SK-N-SH (cell line): ENCODE results near the gene INTS3. TPM values are rescaled to one million over a fixed set of nuclear protein-coding genes. Genes with fewer than 3 reads are reported as not detected.

ENCODE experiments used
- CTCF ChIA-PET: fragments of 300-600, 350-600 bp; formaldehyde crosslinking; extraction: SDS; loops from one replicate; lab custom pipeline; 2021; lab: Yijun Ruan, JAX
- POLR2A ChIA-PET: fragments of 350-600 bp; sonication (Branson Sonifier 250); formaldehyde crosslinking; extraction: SDS; loops from one replicate; lab custom pipeline; 2020; ENCODE audit warnings: antibody characterized with exemption, inconsistent platforms; lab: Yijun Ruan, JAX
- DNase-seq: peaks from one replicate; pipeline ENCODE4 v3.0.0; 2012
- H2AFZ ChIP-seq: fragments of 200-600 bp; sonication (generic); 2 replicates; pipeline ENCODE4 v1.8.1; 2016; ENCODE audit warnings: antibody characterized with exemption, mild to moderate bottlenecking, low read depth
- H3F3A ChIP-seq: fragments of 200-600 bp; sonication (generic); replicated peaks from 2 replicates; pipeline ENCODE3; 2016; ENCODE audit warnings: antibody characterized with exemption, mild to moderate bottlenecking; ENCODE audit not compliant: insufficient read depth
- H3K27ac ChIP-seq, 2 experiments: fragments of 200-500 bp in 1 of 2; fragments of 200-600 bp in 1 of 2; sonication (Bioruptor generic) in 1 of 2; sonication (generic), shearing (Covaris generic) in 1 of 2; 2 replicates each; pipeline versions ENCODE4 v1.5.1 to v1.6.1; 2014 to 2016; ENCODE audit warnings: low read depth in 2 of 2, inconsistent platforms in 1 of 2, low read length in 1 of 2, mild to moderate bottlenecking in 1 of 2, mixed read lengths in 1 of 2
- H3K27me3 ChIP-seq: fragments of 200-600 bp; sonication (generic), shearing (Covaris generic); 2 replicates; pipeline ENCODE4 v1.6.1; 2016; ENCODE audit warnings: mixed run types; ENCODE audit not compliant: insufficient read depth
- H3K36me3 ChIP-seq, 2 experiments: fragments of 200-500 bp in 1 of 2; fragments of 200-600 bp in 1 of 2; sonication (Bioruptor generic) in 1 of 2; sonication (generic) in 1 of 2; replicated peaks in 1 of 2; 2 replicates each; pipeline versions ENCODE3 to v1.5.1; 2014 to 2016; ENCODE audit warnings: low read length in 1 of 2, mild to moderate bottlenecking in 1 of 2; ENCODE audit not compliant: insufficient read depth in 2 of 2, control insufficient read depth in 1 of 2
- H3K4me1 ChIP-seq, 2 experiments: fragments of 200-500 bp in 1 of 2; fragments of 200-600 bp in 1 of 2; sonication (Bioruptor generic) in 1 of 2; sonication (generic), shearing (Covaris generic) in 1 of 2; 2 replicates each; pipeline versions ENCODE4 v1.5.1 to v1.6.1; 2014 to 2016; ENCODE audit warnings: low read depth in 1 of 2, low read length in 1 of 2, mixed run types in 1 of 2; ENCODE audit not compliant: insufficient read depth in 2 of 2, control insufficient read depth in 1 of 2
- H3K4me2 ChIP-seq: fragments of 200-600 bp; sonication (generic), shearing (Covaris generic); 2 replicates; pipeline ENCODE4 v1.6.1; 2017; ENCODE audit warnings: mixed run types
- H3K4me3 ChIP-seq, 2 experiments: fragments of 200-500 bp in 1 of 2; fragments of 200-600 bp in 1 of 2; sonication (Bioruptor generic) in 1 of 2; sonication (generic), shearing (Covaris generic) in 1 of 2; 2 replicates each; pipeline versions ENCODE4 v1.5.1 to v1.8.1; 2014 to 2016; ENCODE audit warnings: low read depth in 2 of 2, inconsistent platforms in 1 of 2, low read length in 1 of 2, mild to moderate bottlenecking in 1 of 2, mixed read lengths in 1 of 2, moderate library complexity in 1 of 2
- H3K79me2 ChIP-seq: fragments of 200-600 bp; sonication (generic); 2 replicates; pipeline ENCODE4 v1.8.1; 2017; ENCODE audit warnings: mild to moderate bottlenecking; ENCODE audit not compliant: insufficient read depth
- H3K9ac ChIP-seq: fragments of 200-600 bp; sonication (generic); 2 replicates; pipeline ENCODE4 v1.6.1; 2017; ENCODE audit warnings: mixed run types
- H3K9me2 ChIP-seq: fragments of 200-600 bp; sonication (generic); 2 replicates; pipeline ENCODE4 v1.6.1; 2017; ENCODE audit warnings: mixed run types
- H3K9me3 ChIP-seq: fragments of 200-600 bp; sonication (generic); 2 replicates; pipeline ENCODE4 v1.6.1; 2017; ENCODE audit warnings: mixed run types, mild to moderate bottlenecking, moderate library complexity
- H4K20me1 ChIP-seq: fragments of 200-600 bp; sonication (generic); 2 replicates; pipeline ENCODE4 v1.6.1; 2017; ENCODE audit warnings: mild to moderate bottlenecking, mixed run types; ENCODE audit not compliant: insufficient read depth
- CHD2 ChIP-seq: fragments of 150-350 bp; IDR thresholded peaks from 2 replicates; pipeline ENCODE4 v1.6.1; 2018; ENCODE audit warnings: low read length; ENCODE audit not compliant: partially characterized antibody
- EP300 ChIP-seq, 2 experiments: IDR thresholded peaks; 2 replicates each; pipeline versions ENCODE4 v1.4.0 to v1.6.1; 2012; ENCODE audit warnings: borderline replicate concordance in 1 of 2, low read depth in 1 of 2, low read length in 1 of 2
- EZH2phosphoT487 ChIP-seq: fragments of 200-600 bp; sonication (generic); IDR thresholded peaks from 2 replicates; pipeline ENCODE4 v1.6.1; 2017; ENCODE audit warnings: low read depth, mixed run types, mild to moderate bottlenecking, antibody characterized with exemption, moderate library complexity, borderline replicate concordance
- FOSL2 ChIP-seq: IDR thresholded peaks from 2 replicates; pipeline ENCODE4 v1.4.0; 2012; ENCODE audit warnings: low read depth, mild to moderate bottlenecking, moderate library complexity, borderline replicate concordance
- JUND ChIP-seq: IDR thresholded peaks from 2 replicates; pipeline ENCODE4 v1.4.0; 2012
- MXI1 ChIP-seq: IDR thresholded peaks from 2 replicates; pipeline ENCODE4 v1.6.1; 2012; ENCODE audit warnings: mild to moderate bottlenecking, low read depth, low read length, improper control_type of control experiment
- NFIC ChIP-seq: IDR thresholded peaks from 2 replicates; pipeline ENCODE4 v1.4.0; 2012; ENCODE audit warnings: borderline replicate concordance
- RAD21 ChIP-seq: IDR thresholded peaks from 2 replicates; pipeline ENCODE4 v1.6.1; 2012; ENCODE audit warnings: mild to moderate bottlenecking, low read length
- RXRA ChIP-seq: IDR thresholded peaks from 2 replicates; pipeline ENCODE4 v1.4.0; 2012; ENCODE audit warnings: low read depth, mild to moderate bottlenecking, borderline replicate concordance
- TEAD4 ChIP-seq: IDR thresholded peaks from 2 replicates; pipeline ENCODE4 v1.4.0; 2012; ENCODE audit warnings: mild to moderate bottlenecking, borderline replicate concordance; ENCODE audit not compliant: insufficient read depth
- WGBS: methylation state at CpG from one replicate; pipeline ENCODE4 v1.1.6; 2017; ENCODE audit warnings: low lambda C conversion rate; 5-methylcytosine and 5-hydroxymethylcytosine counted together
- polyA plus RNA-seq, 3 experiments: library from polyadenylated mRNA; depleted of rRNA; stranded (reverse); fragments of >200 nt; gene quantifications; 2 replicates each; pipeline ENCODE4 v1.2.3, GENCODE V29; 2012
- TF ChIP-seq, protein P1 (sequence below): IDR thresholded peaks from 2 replicates; pipeline ENCODE4; 2012
- TF ChIP-seq, protein P2 (sequence below): fragments of 150-350 bp; IDR thresholded peaks from 2 replicates; pipeline ENCODE4 v1.6.1; 2017; ENCODE audit warnings: antibody characterized with exemption, low read length, low read depth, borderline replicate concordance
- TF ChIP-seq, protein P3 (sequence below): IDR thresholded peaks from 2 replicates; pipeline ENCODE4 v1.6.1; 2012; ENCODE audit warnings: mild to moderate bottlenecking, low read depth, low read length, moderate library complexity
- TF ChIP-seq, protein P4 (sequence below): IDR thresholded peaks from 2 replicates; pipeline ENCODE4 v1.4.0; 2012; ENCODE audit warnings: low read depth
- TF ChIP-seq, protein P5 (sequence below): IDR thresholded peaks from 2 replicates; pipeline ENCODE4 v1.4.0; 2012; ENCODE audit warnings: low read depth, borderline replicate concordance
- TF ChIP-seq, protein P6 (sequence below): fragments of 150-350 bp; IDR thresholded peaks from 2 replicates; pipeline ENCODE4 v1.6.1; 2016; ENCODE audit warnings: mild to moderate bottlenecking, low read depth, low read length
- TF ChIP-seq, protein P7 (sequence below): fragments of 200-600 bp; sonication (generic); IDR thresholded peaks from 2 replicates; pipeline ENCODE4 v1.6.1; 2017; ENCODE audit warnings: antibody characterized with exemption, mild to moderate bottlenecking, moderate library complexity
- TF ChIP-seq, protein P8 (sequence below): IDR thresholded peaks from 2 replicates; pipeline ENCODE4 v1.4.0; 2012; ENCODE audit warnings: low read depth, borderline replicate concordance

Gene INTS3
- polyA plus RNA-seq, 1 of the 3 experiments (the other 2 are of a cell fraction) = 64.3 TPM

DNA sequence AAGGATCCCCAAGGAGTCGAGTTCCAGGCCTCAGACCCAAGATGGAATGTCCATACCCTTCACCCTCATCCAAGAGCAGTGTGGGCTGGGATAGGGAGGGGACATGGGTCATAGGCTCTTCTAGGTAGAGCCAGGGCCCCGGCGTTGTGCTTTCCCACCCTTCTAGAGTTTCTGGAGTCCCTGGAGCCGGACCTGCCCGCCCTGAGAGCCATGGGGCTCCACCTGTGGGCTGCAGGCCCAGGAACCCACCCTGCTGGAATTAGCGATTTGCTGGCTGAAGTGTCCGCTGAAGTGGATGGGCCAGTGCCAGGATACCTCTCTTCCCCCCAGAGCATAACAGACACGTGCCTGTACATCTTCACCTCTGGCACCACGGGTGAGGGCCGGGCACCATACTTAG lies 48.5 kb downstream of the INTS3 start:
- Histone ChIP-seq H3K36me3 (peaks cover 0 to 26% of the 10 kb centered on the region in 2 experiments), H4K20me1 (no peaks in the 10 kb centered on the region), H3K27me3 (no peaks in the 10 kb centered on the region), H3K79me2 (no peaks in the 10 kb centered on the region), H3K9me3 (no peaks in the 10 kb centered on the region), H3K4me1 (peaks cover 0 to 13% of the 10 kb centered on the region in 2 experiments; a peak in 1 of 4 replicates), H3K9ac (no peak overlapping the region), H3K9me2 (no peaks in the 10 kb centered on the region), H3K27ac (no peak overlapping the region), H3K4me2 (peak overlapping the region; percentile 86), H3F3A (peaks cover 8% of the 10 kb centered on the region), H2AFZ (peak overlapping the region; percentile 82), H3K4me3 (peak overlapping the region; percentile 65 to 67; a peak in 3 of 4 replicates)
- TF ChIP-seq JUND (no peak), EP300 (IDR thresholded peaks at IDR 0.05; ENCODE audit: borderline replicate concordance in 1 of 2, low read depth in 1 of 2, low read length in 1 of 2) (no peak), MXI1 (no peak), TEAD4 (no peak), NFIC (no peak), EZH2phosphoT487 (no peak), RAD21 (no peak), CHD2 (no peak), FOSL2 (no peak), RXRA (no peak)
- TF ChIP-seq, protein P1, sequence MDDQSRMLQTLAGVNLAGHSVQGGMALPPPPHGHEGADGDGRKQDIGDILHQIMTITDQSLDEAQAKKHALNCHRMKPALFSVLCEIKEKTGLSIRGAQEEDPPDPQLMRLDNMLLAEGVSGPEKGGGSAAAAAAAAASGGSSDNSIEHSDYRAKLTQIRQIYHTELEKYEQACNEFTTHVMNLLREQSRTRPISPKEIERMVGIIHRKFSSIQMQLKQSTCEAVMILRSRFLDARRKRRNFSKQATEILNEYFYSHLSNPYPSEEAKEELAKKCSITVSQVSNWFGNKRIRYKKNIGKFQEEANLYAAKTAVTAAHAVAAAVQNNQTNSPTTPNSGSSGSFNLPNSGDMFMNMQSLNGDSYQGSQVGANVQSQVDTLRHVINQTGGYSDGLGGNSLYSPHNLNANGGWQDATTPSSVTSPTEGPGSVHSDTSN = no peak
- TF ChIP-seq, protein P2, sequence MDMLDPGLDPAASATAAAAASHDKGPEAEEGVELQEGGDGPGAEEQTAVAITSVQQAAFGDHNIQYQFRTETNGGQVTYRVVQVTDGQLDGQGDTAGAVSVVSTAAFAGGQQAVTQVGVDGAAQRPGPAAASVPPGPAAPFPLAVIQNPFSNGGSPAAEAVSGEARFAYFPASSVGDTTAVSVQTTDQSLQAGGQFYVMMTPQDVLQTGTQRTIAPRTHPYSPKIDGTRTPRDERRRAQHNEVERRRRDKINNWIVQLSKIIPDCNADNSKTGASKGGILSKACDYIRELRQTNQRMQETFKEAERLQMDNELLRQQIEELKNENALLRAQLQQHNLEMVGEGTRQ = no peak
- TF ChIP-seq, protein P3, sequence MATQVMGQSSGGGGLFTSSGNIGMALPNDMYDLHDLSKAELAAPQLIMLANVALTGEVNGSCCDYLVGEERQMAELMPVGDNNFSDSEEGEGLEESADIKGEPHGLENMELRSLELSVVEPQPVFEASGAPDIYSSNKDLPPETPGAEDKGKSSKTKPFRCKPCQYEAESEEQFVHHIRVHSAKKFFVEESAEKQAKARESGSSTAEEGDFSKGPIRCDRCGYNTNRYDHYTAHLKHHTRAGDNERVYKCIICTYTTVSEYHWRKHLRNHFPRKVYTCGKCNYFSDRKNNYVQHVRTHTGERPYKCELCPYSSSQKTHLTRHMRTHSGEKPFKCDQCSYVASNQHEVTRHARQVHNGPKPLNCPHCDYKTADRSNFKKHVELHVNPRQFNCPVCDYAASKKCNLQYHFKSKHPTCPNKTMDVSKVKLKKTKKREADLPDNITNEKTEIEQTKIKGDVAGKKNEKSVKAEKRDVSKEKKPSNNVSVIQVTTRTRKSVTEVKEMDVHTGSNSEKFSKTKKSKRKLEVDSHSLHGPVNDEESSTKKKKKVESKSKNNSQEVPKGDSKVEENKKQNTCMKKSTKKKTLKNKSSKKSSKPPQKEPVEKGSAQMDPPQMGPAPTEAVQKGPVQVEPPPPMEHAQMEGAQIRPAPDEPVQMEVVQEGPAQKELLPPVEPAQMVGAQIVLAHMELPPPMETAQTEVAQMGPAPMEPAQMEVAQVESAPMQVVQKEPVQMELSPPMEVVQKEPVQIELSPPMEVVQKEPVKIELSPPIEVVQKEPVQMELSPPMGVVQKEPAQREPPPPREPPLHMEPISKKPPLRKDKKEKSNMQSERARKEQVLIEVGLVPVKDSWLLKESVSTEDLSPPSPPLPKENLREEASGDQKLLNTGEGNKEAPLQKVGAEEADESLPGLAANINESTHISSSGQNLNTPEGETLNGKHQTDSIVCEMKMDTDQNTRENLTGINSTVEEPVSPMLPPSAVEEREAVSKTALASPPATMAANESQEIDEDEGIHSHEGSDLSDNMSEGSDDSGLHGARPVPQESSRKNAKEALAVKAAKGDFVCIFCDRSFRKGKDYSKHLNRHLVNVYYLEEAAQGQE = no peak
- TF ChIP-seq, protein P4, sequence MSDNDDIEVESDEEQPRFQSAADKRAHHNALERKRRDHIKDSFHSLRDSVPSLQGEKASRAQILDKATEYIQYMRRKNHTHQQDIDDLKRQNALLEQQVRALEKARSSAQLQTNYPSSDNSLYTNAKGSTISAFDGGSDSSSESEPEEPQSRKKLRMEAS = no peak
- TF ChIP-seq, protein P5, sequence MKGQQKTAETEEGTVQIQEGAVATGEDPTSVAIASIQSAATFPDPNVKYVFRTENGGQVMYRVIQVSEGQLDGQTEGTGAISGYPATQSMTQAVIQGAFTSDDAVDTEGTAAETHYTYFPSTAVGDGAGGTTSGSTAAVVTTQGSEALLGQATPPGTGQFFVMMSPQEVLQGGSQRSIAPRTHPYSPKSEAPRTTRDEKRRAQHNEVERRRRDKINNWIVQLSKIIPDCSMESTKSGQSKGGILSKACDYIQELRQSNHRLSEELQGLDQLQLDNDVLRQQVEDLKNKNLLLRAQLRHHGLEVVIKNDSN = no peak
- TF ChIP-seq, protein P6, sequence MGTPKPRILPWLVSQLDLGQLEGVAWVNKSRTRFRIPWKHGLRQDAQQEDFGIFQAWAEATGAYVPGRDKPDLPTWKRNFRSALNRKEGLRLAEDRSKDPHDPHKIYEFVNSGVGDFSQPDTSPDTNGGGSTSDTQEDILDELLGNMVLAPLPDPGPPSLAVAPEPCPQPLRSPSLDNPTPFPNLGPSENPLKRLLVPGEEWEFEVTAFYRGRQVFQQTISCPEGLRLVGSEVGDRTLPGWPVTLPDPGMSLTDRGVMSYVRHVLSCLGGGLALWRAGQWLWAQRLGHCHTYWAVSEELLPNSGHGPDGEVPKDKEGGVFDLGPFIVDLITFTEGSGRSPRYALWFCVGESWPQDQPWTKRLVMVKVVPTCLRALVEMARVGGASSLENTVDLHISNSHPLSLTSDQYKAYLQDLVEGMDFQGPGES = no peak
- TF ChIP-seq, protein P7, sequence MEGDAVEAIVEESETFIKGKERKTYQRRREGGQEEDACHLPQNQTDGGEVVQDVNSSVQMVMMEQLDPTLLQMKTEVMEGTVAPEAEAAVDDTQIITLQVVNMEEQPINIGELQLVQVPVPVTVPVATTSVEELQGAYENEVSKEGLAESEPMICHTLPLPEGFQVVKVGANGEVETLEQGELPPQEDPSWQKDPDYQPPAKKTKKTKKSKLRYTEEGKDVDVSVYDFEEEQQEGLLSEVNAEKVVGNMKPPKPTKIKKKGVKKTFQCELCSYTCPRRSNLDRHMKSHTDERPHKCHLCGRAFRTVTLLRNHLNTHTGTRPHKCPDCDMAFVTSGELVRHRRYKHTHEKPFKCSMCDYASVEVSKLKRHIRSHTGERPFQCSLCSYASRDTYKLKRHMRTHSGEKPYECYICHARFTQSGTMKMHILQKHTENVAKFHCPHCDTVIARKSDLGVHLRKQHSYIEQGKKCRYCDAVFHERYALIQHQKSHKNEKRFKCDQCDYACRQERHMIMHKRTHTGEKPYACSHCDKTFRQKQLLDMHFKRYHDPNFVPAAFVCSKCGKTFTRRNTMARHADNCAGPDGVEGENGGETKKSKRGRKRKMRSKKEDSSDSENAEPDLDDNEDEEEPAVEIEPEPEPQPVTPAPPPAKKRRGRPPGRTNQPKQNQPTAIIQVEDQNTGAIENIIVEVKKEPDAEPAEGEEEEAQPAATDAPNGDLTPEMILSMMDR = no peak
- TF ChIP-seq, protein P8, sequence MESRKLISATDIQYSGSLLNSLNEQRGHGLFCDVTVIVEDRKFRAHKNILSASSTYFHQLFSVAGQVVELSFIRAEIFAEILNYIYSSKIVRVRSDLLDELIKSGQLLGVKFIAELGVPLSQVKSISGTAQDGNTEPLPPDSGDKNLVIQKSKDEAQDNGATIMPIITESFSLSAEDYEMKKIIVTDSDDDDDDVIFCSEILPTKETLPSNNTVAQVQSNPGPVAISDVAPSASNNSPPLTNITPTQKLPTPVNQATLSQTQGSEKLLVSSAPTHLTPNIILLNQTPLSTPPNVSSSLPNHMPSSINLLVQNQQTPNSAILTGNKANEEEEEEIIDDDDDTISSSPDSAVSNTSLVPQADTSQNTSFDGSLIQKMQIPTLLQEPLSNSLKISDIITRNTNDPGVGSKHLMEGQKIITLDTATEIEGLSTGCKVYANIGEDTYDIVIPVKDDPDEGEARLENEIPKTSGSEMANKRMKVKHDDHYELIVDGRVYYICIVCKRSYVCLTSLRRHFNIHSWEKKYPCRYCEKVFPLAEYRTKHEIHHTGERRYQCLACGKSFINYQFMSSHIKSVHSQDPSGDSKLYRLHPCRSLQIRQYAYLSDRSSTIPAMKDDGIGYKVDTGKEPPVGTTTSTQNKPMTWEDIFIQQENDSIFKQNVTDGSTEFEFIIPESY = no peak
- WGBS = 84% methylated on average over 9 of the region's 10 CpGs
- ChIA-PET POLR2A (interaction anchor here (1.1 to 1.4 kb wide), 2 partner anchors 41 to 191 kb away, joined by 3 to 4 read pairs; partner anchors contain the start of gene CREB3L4), CTCF (interaction anchor here (2.7 to 6.8 kb wide), 3 partner anchors 21 to 211 kb away, joined by 8 to 60 read pairs (median 16); partner anchors contain the start of genes NPR1 and RAB13)
- DNase-seq = no peak
